HG03342 (cell line): ENCODE data around the gene CCNL1.

Experiments
- ATAC-seq: cut with Tn5 transposase; IDR thresholded peaks from one replicate; pipeline ENCODE4 v1.9.1; 2021; ENCODE audit warnings: mild to moderate bottlenecking, moderate library complexity; ENCODE audit not compliant: unreplicated experiment

CCNL1 gene

DNA sequence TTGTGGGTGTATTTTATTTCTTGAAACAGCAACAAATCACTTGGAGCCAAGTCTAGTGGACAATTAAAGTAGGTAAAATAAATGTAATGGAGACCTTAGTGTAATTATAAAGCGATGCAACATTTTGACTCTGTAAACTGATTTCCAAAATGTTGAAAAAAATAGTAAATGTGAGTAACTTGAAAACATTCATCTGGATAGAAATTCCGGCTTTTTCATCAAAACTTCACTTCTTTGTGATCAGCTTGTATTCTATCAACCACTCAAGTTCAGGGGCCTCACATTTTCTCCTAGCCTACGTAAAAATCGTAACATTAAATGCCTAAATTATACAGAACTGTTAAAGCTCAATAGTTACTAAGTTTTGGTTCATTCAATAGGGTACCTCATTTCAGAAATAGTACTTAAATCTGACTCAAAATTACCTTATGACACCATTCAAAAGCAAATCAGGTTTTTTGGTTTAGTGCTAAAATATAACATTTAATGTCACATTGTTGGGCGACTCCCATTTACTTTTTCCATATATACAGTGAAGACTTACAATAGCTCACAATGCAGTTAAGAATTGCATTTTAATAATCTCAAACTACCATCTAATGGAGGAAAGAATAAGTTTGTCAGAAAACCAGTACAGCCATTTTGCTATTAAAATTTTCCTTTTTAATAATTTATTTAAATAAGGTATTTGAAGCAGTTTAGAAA is 12.7 kb downstream of the CCNL1 start:
- no peak for ATAC-seq

DNA sequence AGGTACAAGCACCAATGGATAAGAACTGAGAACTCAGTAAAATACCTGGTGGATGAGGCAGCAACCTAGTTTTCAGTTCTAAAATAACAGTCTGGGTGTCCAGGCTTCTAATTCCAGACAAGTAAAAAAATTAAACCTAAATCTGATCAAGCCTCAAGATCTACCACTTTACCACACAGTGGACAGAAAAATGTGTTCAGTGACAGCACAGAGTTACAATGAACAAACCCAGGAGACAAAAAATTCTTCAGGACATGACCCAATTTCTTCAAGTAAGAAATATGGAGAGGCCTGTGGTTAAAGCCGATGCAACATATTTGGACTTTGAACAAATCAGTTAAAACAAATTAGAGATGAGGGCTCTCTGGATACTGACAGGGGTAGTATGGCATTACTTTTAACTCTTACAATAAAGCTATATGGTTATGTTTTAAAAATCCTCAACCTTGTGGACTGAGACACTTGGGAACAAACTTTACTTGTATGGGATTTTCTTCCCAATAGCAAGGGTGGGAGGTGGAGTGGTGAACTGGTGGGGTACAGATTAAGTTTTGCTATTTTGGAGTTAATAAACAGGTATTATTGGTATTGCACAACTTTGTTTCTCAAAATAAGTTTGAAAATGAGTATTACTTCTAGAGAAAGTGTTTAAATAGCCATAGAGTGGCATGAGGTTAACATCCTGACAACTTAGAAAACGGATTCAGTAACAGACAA is 14.2 kb downstream of the CCNL1 start:
- ATAC-seq: no peak

DNA sequence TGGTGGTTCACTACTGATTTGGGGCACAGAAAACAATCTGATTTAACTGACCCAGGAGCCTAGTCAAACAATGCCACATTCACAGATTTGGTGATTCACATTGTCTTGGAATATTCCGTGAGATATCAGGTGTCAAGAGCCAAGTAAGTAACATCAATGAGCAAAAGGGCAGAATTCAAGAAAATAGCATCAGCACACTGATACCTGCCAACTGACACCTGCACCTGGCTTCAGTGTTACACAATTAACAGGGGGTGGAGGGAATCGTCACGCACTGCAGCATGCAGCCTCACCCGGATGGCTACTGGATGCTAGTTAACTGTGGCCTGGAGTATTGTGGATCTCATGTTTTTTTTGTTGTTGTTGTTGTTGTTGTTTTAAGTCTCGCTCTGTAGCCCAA is 17.6 kb downstream of the CCNL1 start:
- ATAC-seq: no peak

DNA sequence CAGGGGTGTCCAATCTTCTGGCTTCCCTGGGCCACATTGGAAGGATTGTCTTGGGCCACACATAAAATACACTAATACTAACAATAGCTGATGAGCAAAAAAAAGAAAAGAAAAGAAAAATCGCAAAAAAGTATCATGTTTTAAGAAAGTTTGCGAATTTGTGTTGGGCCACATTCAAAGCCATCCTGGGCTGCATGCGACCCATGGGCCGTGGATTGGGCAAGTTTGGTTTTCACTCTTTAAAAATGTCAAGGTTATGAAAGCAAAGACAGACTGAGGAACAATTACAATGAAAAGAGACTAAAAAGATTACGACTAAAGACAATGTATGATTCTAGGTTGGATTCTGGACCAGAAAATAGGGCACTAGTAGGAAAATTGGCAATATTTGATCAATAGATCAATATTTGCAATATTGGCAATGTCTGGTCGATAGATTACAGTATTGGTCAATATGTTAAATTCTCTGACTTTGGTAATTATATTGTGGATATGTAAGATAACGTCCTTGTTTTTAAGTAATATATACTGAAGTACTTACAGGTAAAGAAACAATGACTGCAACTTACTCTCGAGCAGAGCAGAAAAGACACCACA is 19.9 kb downstream of the CCNL1 start:
- ATAC-seq: no peak

DNA sequence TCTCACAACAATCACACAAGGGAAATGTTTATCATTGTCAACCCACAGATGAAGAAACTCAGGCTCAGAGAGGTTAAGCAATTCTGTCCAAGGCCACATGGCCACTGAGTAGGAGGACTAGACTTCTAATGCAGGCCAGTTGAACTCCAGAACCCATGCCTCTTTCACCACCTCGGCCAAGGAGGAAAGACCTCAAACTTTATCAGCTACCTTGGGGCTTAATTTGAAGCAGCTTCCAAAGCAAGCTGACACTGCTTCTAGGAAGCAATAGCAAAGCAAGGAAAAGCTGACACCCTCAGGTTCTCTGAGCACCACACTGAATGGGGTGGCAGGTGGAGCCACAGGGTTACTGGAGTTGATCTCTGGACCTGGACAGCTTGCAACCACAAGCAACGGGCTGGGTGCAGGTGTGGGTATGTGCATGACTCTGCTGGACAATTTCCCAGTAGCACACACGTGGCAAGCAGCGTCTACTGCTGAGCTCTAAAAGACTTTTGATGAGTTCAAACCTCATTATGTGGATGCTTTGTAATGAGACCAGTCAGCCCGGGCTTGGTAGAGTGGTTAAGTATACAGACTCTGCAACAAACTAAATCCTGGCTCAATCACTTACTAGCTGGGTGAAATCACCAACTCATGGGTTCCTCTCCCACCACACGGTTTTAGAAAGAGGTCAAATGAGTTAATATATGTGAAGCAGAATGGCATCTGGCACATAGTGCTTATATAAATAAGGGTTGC is 23.1 kb downstream of the CCNL1 start:
- no peak for ATAC-seq

DNA sequence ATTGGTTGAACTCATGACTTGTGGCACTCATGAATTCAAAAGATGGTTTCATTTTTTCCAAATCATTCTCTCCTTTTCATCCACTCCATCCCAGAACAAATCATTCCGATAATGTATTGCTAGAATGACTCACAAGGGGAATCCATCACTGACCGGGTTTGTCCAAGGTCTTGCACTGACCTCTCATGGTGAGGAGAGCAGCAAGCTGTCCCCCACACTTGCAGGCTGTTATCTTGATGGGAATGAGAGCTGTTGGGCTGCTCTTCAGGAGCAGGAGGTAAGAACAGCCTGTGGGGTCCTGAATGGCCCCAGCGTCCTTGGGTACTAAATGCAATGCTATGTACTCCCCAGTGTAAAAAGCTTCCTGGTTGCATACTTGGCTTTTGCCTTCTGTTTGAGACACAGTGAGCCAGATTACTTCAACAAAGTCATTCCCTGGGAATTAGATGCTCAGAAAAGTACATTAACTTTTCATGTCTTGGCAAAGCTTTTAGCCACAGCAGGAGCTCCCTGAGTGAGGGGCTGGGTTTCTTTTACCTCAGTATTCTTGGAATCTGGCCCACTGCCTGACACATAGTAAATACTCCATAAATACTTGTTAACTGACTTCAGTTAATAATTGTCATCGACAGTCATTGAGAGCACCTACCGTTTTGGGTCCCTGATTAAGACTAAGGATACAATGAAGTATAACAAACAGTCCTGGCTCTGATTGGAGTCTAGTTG is 24.1 kb downstream of the CCNL1 start:
- ATAC-seq: no peak

DNA sequence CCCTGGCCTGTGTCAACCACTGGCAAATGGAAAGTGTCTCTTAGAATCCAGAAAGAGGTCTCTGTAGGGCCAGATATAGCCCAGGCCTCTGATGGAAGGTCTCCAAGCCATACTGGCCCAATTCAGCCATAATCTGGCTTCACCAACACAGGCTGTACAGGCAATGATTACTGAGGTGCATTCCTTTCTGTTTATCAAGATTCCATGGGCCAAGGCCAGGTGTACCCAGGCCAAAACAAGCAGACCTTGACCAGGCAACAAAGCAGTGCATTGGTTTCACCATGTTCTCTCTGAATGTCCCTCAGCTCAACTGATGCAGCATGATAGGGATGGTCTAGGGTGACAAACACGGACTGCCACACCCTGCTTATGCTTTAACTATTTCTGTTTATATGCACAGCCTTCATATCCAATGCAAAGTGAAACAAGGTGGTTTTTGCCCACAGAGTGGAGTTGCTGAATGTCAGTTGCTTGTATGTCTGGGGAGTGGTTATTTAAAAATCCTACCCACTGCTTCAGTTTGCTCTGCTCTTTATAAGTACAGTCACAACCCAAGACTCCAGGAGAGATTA is 25.2 kb downstream of the CCNL1 start:
- ATAC-seq: peak; percentile 50

DNA sequence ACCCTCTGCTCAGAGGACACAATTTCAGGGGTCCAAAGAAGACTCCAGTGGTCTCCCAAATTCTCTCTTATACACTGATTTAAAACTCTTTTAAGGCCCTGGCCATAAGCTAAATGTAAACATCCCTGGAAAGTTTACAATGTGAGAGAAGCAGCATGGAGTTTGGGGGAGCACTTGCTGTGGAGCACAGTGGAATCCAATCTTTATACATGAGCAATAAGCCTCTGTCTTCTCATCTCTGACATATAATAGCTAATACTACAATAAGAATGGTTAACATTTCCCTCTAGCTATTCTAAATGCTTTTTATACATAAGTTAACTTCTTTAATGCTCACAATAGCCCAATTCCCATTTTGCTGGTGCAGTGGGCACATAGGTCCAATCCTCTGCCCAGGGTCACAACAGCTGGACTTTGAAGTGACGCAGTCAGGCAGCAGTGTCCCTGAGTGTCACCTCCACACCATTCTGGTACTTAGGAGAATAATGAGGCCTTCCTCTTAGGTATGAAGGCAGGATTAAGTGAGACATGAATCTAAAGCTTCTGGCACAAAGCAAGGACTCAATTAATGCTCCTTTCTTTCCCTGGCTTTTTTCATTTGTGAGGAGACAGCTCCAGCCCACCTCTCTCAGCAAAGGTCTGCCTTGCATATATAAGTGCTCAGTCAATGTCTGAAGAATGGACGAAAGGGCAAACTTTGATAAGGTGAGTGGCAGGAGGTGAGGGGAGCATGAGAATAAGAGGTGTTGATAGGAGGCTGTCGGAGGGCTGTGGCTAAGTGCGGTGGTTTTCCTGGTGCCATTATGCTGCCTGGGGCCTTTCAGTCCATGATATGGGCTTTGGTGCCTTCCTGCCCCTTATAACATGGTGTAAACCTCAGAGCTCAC is 26.3 kb downstream of the CCNL1 start:
- no peak for ATAC-seq

DNA sequence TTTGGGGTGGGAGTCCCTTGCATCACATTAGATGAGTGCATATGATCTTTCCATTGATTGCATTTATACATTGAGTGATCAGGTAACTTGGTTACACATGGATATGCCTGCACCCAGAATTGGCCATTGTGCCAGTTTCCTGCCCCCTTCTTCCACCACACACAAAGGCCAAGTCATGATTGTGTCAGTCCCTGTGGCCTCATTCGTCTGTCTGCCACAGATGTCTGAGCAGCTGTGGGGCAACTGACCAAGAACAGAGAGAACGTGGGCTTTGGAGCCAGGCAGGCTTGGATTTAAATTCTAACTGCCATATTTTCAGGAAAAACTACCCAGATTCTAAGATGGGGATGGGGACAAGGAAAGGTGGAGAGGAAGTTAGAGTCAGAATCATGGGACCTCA is 27.0 kb downstream of the CCNL1 start:
- ATAC-seq: no peak

DNA sequence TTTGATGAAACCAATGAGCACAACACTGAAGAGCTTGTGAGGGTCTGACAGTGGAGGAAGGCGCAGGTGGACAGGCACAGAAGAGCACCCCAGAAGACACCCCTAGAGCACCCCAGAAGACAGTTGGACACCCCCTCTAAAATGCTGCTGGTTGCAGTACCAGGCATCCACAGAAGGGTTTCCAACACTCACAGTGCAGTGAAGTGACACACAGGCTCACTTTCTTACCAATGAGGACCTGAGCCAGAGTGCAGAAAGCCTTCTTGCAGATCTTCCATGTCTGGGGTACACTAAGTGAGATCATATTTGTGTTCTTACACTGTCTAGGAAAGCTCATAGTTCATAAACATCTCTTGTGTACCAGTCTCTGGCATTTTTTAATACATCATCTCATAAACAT is 27.6 kb downstream of the CCNL1 start:
- ATAC-seq: no peak

DNA sequence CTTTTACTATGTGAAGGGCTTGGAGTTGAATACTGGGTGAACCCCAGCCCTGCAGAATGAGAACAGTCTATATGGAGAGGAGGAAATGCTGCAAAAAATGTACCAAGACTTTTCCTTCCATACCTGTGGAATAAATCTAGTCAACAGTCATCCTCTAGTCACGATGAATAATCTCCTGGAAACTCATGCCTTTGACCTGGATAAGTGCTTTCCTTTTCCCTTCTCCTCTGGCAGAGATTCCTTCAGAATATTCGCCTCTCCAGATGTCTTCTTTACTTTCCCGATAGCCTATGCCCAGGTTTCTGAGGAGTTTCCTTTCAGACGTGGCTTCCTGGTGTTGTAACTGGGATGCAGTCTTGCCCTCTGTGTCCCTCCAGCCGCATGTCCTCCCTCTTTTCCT is 28.1 kb downstream of the CCNL1 start:
- ATAC-seq: no peak

DNA sequence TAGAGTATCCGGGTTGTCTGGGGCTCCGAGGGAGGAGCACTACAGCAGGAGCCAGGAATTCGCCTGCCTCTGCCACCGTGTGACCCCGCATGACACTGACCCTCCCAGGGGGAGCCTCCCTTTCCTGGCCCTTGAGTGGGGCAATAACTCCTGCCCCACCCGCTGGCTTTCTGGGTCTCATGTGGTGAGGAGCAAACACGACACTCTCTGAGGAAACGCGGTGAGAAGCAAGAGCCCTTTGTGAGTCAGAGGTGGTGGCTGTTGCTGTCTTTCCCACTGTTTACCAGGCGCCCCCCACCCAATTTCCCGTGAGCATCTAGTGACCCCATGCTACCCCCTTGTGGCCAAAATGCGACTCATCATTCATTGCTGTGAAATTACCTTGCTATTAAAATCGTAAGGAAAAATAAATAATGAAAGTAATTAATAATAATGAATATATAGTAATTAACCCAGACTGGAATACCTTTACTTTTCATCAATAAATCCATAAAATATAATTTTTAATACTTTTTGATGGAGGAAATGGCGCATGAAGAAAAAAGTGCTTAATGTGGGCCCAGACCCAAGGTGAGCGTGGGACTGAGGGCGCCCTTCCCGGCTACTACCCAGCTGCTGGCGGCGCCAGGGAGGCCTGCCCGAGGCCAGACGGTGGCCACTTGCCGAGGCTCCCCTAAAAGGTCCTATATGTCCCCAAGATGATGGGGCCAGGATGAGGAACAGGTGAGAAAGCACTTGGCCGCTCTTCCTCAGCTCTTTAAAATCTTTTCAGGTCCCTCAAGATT is 29.3 kb downstream of the CCNL1 start:
- ATAC-seq: no peak

DNA sequence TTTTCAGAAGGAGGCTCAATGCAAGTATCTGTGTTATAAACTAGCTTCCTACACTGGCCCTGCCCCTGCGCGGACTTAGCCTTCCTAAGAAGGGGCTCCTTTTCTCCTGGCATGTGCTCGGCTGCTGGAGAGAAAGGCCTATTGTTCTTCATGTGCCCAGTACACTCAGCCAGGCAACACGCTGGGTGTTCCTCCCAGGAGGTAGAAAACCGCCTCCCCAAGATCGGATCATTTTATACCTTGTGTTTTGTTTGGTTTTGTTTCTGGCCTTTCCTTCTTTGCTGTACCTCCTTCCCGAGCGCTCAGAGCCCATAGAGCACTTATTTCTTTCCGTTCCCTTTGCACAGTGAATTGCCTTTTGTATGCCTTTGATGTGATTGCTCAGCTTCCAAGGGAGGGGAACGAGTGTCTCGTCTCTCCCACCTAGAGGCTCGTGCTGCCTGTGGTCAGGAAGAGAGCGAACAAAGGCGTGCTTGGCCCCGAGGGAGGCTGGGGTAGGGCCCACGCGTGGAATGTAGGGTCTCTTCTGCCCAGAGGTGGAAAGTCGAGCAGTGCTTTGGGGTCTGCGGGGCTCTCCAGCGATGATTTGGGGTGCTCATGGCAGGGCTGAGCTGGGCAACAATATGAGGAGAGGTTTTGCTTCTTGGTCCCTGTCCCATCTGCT is 30.0 kb downstream of the CCNL1 start:
- ATAC-seq: no peak

DNA sequence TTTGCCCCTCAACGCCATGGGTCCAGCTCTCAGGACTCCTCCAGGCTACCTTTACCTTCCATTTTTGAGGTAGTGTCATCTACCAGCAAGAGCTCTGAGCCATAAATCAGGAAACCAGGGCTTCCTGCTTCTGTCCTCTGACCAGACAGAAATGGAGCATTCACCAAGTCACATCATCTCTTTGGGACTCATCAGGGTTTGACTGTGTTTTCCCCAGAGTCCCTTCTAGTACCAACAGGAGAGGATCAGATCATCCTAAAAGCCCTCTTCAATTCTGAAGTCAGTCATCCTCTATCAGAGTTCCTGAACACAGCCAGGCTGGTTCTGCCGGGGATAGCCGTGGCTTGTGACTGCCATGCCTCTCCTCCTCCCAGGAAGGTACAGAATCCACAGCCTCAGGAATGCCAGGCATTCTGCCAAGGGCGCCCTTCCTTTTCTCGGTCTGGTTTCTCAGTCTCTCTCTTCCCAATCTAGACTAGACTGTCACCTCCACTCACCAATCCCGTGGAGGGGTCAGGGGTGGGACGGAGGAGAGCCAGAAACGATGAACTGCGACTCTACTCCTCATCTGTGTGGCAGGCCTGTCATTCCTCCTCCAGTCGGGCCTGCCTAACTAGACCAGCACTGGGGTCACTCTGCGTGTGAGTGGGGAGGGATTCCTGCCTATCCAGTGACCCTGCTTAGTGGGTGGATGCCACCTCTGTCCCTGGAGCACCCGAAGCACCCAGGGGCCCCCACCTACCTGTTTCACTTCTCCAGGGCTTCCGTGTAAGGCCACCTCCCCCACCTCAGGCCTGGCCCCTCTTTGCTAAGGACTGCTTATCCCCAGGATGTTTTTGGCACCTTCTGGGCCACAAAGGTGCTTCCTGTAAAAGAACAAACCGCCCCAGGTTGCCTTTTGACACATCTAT is 30.9 kb downstream of the CCNL1 start:
- peak; percentile 14 for ATAC-seq

DNA sequence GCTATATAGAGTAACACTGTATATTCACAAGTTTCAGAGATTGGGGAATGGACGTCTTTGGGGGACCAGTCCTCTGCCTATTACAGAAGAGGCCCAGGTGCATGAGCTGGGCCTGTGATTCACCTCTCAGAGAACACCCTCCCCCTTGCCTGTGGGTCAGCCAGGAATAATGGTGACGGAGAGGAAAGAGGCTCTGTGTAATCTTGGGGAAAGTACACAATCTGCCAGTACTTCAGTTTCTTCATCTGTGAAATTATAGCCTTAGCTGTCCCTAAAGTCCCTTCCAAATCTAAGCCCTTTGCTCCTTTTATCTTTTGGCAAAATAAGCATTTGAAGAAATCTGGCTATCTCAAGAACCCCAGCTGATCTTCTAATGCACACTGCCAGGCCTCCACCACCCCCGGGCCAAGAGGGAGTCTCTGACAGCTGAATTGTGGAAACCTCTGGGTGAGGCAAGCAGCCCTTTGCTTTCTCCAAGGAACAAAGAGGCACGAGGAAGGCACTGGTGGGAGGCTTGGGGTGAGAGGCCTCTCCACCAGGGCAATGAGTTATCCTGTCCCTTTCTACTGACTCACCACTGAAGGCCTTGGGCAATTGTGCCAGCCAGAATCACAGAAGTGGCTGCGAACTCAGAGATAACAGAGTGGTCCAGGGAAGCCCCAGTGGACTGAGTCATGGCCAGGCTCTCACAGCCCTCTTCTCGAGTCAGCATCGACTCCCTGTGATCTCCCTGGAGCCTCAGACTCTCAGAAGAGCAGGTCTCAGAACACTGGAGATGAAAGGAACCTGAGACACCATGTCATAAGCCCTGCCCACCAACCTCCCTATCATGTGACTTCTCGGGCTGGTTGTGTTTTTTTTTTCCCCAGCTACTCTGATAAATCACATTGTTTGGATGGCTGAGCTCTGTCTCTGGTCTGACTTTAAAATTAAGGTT is 31.8 kb downstream of the CCNL1 start:
- ATAC-seq: peak; percentile 45

DNA sequence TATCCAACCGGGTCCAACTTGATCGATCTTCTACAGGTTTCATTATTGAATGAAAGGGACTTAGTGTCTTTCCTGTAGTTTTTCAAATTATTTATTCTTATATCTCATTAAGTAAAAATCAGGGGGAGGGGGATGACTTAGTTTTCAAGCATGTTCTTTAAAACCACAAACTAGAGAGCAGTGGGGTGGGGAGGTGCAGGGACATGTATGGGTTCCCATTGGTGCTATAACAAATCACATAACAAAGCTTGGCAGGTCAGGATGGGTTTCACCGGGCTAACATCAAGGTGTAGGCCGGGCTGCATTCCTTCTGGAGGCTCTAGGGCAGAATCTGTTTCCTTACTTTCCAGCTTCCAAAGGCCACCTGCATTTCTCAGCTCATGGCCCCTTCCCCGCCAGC is 32.7 kb downstream of the CCNL1 start:
- ATAC-seq: no peak
